NOMO-1 treated with DMSO at 0.1 percent for 48 hours (cell line): Measurements from ENCODE around the gene ERICH4.

Experiments used
- DNase-seq: peaks from one replicate; lab custom pipeline; 2025; ENCODE audit not compliant: unreplicated experiment; lab: John Stamatoyannopoulos, UW

The ERICH4 gene

DNA sequence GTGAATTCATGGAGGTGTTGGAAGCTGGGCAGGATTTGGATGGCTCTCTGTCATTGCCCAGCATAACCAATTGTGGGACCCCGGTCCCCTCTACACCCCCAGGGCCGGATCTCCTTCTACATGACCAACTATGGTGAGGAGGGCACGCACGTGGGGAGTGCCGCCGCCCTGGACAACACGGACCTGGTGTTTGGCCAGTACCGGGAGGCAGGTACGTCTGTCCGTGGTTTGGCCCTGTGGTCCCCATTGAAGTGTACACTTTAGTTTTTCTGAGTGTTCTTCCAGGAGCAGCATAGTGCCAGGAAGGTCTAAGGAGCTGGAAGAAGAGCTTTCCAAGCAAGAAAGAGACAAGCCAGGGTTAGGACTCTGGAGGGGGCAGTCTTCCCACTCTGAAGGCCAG is 29.0 kb upstream of the ERICH4 start:
- DNase-seq = no peak

DNA sequence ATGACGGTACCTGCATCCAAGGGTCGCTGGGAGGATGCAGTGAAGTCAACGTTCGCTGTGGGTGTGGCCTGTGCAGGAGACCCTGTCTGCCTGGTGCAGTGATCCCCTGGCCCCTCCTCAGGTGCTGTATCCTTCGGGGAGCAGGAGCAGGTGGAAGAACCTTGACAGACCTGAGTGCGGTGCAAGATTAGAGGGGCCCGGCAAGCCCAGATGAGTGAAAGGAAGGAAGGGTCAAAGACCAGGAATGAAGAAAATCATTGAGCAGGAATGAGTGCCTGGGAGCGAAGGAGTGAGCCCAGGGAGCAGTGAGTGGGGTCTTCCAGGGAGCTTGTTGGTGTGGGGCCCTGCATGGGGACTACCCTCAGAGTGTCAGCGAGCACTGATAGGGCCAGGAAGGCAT is 28.5 kb upstream of the ERICH4 start:
- DNase-seq = no peak

DNA sequence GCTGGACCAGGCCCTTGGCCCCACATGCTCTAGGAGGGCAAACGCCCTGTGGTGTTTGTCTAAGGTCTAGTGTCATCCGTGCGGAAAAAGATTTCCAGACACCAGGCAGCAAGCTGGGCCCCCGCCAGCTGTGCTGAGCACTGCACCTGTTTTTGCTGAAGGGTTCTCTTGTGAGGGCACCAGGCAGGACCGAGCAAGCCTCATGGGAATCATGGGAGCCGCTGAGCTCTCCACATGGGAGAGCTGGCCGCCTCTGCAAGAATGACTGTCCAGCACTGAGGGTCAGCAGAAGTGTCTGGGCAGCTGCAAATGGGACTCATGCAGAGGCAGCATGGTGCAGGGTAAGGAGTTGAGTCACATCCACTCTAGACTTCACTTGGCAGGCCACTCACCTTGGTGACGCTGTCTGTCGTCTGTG is 27.8 kb upstream of the ERICH4 start:
- no peak for DNase-seq

- peak; percentile 27 for DNase-seq
Observed at GRCh38 chr19:41416194-41416674, 26.7 kb upstream of the ERICH4 start.

DNA sequence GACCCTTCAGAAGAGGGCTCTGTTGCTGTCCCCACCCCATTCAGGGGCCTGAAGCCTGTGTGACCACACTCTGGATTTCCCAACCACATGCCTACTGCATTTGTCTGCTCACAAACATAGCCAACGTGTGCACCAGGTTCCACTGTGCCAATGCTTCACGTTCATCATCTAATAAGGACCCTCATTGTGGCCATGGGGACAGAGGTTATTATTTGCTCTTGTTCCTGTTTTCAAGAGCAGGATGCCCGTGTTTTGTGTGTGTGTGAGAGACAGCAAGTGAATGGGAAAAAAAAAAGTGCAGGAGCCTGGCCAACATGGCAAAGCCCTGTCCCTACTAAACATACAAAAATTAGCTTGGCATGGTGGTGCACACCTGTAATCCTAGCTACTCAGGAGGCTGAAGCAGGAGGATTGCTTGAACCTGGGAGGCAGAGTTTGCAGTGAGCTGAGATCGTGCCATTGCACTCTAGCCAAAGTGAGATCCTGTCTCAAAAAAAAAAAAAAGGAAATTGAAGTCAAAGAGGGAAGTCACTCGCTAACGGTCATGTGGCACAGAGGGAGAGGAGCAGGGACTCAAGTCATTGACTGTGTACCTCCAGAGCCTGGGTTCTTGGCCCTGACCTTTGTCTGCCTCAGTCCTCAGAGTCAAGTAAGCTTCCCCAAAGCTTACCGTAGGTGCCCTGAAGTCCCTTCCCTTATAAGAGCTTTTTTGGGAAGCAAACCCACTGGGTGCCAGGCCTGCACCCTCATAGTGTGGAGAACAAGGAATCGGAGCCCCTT is 22.7 kb upstream of the ERICH4 start:
- DNase-seq = peak; percentile 83

DNA sequence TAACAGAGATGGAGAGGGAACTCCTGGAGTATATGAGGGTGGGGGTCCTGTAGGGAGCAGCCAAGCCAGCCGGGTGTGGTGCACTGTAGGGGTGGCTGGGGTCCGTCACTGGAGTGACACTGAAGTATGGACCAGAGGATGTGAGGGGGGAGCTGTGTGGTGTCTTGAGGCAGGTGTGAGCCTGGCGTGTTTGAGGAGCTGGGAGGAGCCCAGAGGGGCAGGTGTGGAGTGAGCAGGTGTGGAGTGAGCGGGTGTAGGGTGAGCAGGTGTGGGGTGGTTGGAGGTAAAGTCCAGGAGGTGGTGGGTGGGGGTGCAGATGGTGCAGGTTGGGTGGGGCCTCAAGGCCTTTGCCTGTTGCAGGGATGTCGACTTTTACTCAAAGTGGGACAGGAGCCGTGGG is 21.6 kb upstream of the ERICH4 start:
- DNase-seq = no peak

- no peak for DNase-seq
Observed at GRCh38 chr19:41421973-41422372, 21.0 kb upstream of the ERICH4 start.

DNA sequence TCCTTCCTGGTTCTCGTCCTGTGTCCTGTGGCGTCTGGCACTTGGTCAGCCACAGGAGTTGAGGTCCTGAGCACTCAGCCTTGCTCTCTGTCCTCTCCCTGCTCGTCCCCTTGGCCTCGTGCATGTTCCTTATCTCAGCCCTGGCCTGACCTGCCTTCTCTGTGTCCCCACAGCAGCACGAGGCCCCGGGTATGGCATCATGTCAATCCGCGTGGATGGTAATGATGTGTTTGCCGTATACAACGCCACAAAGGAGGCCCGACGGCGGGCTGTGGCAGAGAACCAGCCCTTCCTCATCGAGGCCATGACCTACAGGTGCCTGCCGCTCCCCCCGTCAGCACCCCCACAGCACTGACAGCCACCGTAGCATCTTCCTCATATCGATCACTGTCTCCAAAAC is 20.5 kb upstream of the ERICH4 start:
- no peak for DNase-seq

DNA sequence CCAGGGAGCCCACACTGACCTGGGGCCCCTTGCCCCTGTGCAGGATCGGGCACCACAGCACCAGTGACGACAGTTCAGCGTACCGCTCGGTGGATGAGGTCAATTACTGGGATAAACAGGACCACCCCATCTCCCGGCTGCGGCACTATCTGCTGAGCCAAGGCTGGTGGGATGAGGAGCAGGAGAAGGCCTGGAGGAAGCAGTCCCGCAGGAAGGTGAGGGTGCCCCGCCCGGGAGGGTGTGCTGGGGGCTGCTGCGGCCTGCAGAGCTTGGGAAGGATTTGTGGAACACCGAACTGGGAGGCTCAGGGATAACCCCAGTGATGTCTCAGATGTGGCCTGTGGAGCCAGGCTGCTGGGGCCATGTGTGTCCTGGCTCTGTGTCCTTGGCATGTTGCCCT is 20.0 kb upstream of the ERICH4 start:
- no peak for DNase-seq

GRCh38 chr19:41424335-41425173 is 18.4 kb upstream of the ERICH4 start:
- DNase-seq = peak; percentile 65

- no peak for DNase-seq
Observed at GRCh38 chr19:41425174-41426115, 17.5 kb upstream of the ERICH4 start.

DNA sequence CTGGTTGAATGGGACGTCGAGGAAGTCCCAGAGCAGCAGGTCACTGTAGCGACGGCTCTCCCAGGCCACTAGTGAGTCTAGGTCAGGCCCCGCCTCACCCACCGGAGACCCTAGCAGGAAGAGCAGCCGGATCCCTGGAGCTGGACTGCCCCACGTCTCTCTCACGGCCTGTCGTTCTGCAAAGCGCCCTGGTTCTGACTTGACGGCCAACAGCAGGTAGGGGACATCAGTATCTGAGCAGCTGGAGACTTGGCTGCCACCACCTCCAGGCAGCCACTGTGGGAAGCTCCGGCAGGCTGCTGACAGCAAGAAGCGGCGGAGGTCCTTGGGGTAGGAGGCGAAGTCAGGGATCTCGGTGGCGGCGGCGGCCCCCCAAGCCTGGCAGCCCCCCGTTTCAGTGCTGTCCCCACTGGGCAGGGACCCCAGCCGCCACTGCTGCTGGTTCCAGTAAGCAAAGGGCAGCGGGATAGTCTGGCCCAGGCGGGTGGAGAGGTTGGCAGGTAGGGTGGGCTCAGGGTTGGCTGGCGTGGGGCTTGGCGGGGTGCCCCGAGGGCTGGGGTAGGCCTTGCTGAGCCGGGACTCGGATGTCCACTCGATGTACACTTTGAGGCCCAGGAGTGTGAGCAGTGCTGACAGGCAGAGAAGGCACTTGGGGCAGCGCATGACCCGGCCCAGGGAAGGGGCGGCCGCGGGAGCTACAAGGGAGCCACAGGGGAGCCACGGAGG is 16.7 kb upstream of the ERICH4 start:
- DNase-seq = no peak

DNA sequence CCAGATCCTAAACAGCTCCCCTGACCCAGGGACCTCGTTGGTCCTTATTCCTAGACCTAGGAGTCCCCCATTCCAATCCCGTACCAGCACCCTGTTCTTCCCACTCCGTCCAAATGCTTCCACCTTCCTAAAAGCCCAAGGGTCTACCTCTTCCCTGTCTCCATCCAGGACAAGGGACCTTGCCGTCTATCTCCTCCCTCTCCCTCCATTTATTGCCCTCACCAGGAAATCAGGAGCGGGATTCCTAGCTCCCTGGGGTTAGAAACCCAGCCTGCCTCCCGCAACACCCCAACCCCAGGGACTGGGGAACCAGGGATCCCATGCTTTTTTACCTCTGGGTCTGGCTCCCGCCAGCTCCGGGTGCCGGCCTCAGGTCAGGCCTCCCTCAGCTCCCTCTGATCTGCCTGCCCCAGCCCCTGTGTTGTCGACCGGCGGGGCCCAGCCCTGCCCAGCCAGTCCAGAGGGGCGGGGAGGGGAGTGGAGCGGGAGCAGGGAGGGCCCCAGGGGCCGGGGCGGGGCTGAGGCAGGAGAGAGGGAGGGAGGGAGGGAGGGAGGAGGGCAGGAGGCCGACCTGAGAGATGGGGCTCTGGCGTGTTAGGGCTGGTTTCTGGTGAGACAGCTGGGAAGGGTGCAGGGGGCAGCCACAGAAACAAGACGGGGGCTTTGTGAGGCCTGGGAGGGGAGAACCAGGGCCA is 15.9 kb upstream of the ERICH4 start, which contains the start of gene B3GNT8:
Gene B3GNT8 (minus strand): TSS at position 423 of the 695 bp plus-strand sequence. CDS start 596 bp downstream, outside the sequence.
- peak; percentile 84 for DNase-seq

DNA sequence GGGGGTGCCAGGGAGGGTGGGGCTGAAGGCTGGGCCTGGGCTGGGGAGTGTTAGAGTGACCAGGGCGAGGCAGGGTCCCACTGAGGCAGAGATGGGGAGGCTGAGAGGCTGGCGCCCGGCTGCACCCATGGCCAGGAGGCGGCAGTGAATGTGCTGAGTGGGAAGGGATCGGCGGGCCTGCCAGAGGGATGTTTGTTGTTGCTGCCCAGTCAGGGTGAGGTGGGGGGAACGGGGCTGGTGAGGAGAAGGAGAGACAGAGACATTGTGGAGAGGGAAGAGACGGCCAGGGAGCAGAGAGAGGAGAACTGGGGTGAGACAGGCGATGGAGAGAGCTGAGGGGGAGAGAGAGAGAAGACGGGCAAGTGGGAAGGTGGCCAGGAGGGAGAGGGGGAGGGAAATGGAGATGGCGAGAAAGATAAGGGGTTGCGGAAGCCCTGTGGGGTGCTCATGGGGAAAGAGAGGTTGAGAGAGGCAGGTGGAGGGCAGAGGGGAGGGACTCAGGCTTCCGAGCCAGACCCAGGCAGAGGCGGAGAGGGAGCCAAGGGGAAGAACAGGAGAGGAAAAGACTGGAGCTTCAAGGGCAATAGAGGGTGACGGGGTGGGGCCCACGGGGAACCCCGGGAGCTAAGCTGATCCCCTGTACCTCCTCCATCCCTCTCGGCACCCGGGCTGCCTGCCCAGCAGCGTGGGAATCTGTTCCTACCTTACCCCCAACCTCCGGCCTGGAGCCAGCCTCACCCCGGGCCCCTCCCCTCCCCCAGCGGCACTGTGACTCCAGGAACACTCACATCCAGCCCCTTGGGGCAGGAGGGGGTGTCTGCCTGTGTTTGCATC is 15.1 kb upstream of the ERICH4 start:
- peak; percentile 50 for DNase-seq

- DNase-seq = no peak
Observed at GRCh38 chr19:41428481-41428859, 14.5 kb upstream of the ERICH4 start.

GRCh38 chr19:41430922-41431321 is 12.0 kb upstream of the ERICH4 start:
- DNase-seq = no peak

GRCh38 chr19:41431426-41432386 is 11.2 kb upstream of the ERICH4 start:
- peak; percentile 61 for DNase-seq

- DNase-seq = no peak
Observed at GRCh38 chr19:41433171-41433570, 9.8 kb upstream of the ERICH4 start.
